A204.1 (cell line): ENCODE measurements around the gene SNORC.

Source experiments
- FAIRE-seq: peaks from 2 replicates; lab custom pipeline; 2012; peaks lifted over from hg19 to GRCh38; lab: Jason Lieb, UNC

The SNORC gene

GRCh38 chr2:232869138-232870017, 686 bp upstream of the SNORC start:
- FAIRE-seq = no peak

- no peak for FAIRE-seq
These were observed 805 bp downstream of the SNORC start for GRCh38 chr2:232870766-232871371.

- FAIRE-seq = no peak
These were observed 1.4 kb downstream of the SNORC start for GRCh38 chr2:232871418-232871834.

GRCh38 chr2:232871835-232872736, 2.0 kb downstream of the SNORC start:
- FAIRE-seq = no peak

- FAIRE-seq = no peak
These were observed 2.8 kb downstream of the SNORC start for GRCh38 chr2:232872826-232873225.

- no peak for FAIRE-seq
These were observed 3.3 kb downstream of the SNORC start for GRCh38 chr2:232873292-232873908.

- no peak for FAIRE-seq
These were observed 4.0 kb downstream of the SNORC start for GRCh38 chr2:232873909-232874641.

GRCh38 chr2:232874677-232875223, 4.7 kb downstream of the SNORC start:
- no peak for FAIRE-seq

- no peak for FAIRE-seq
These were observed 5.4 kb downstream of the SNORC start for GRCh38 chr2:232875256-232876121.

- no peak for FAIRE-seq
These were observed 6.3 kb downstream of the SNORC start for GRCh38 chr2:232876161-232876977.

- FAIRE-seq = no peak
These were observed 6.9 kb downstream of the SNORC start for GRCh38 chr2:232876978-232877441.

- FAIRE-seq = no peak
These were observed 8.0 kb downstream of the SNORC start for GRCh38 chr2:232877940-232878511.

GRCh38 chr2:232878855-232879617, 9.0 kb downstream of the SNORC start:
- FAIRE-seq = no peak

- no peak for FAIRE-seq
These were observed 9.8 kb downstream of the SNORC start for GRCh38 chr2:232879618-232880494.

GRCh38 chr2:232880764-232881351, 10.8 kb downstream of the SNORC start:
- FAIRE-seq = no peak

- no peak for FAIRE-seq
These were observed 12.0 kb downstream of the SNORC start for GRCh38 chr2:232882085-232882484.
